H1 (cell line): Measurements from ENCODE around the gene FAM241B. TPM values are rescaled to one million over a fixed set of nuclear protein-coding genes. Genes with fewer than 3 reads are reported as not detected.

Source experiments
- ATF3 ChIP-seq: IDR thresholded peaks from 2 replicates; pipeline ENCODE4 v1.6.1; 2011; ENCODE audit warnings: low read depth, mild to moderate bottlenecking, low read length; ENCODE audit not compliant: insufficient read depth
- BACH1 ChIP-seq: IDR thresholded peaks from 2 replicates; pipeline ENCODE4 v1.6.1; 2012; ENCODE audit warnings: low read length, improper control_type of control experiment
- NANOG ChIP-seq: IDR thresholded peaks from 2 replicates; pipeline ENCODE4 v1.6.1; 2011; ENCODE audit warnings: low read length, low read depth, mild to moderate bottlenecking, inconsistent platforms; ENCODE audit not compliant: insufficient read depth, poor library complexity, severe bottlenecking
- RNF2 ChIP-seq: fragments of 200-900, 300-1000 bp; sonication (generic); IDR thresholded peaks from 2 replicates; pipeline ENCODE4 v1.7.1; 2016; ENCODE audit warnings: borderline replicate concordance, low read depth, mild to moderate bottlenecking, antibody characterized with exemption, low read length; ENCODE audit not compliant: poor library complexity, severe bottlenecking; ENCODE audit errors: missing control alignments
- SRF ChIP-seq: IDR thresholded peaks from 2 replicates; pipeline ENCODE4 v1.6.1; 2011; ENCODE audit warnings: mild to moderate bottlenecking, low read depth, low read length, moderate library complexity
- ZNF274 ChIP-seq: IDR thresholded peaks from 2 replicates; pipeline ENCODE4 v1.7.0; 2012; ENCODE audit warnings: low read length, borderline replicate concordance; ENCODE audit errors: extremely low read depth
- polyA plus RNA-seq, 7 experiments: library from polyadenylated mRNA; depleted of rRNA in 3 of 7; stranded (reverse) in 5 of 7; unstranded in 2 of 7; fragments of >200 nt in 5 of 7; fragments of 200-250 nt in 2 of 7; gene quantifications; 1 replicate in 5 of 7; 2 replicates in 1 of 7; 4 replicates in 1 of 7; pipeline versions ENCODE4 v1.2.1 to v1.2.3, GENCODE V29; 2011 to 2013; ENCODE audit warnings: missing spikeins in 2 of 7, mixed read lengths in 2 of 7
- total RNA-seq: library from RNA; stranded (reverse); fragmentation: NEBNext Ultra II Directional; extraction: Animal tissue kit (Norgen Biotek cat#: 25700); gene quantifications from 2 replicates; pipeline ENCODE4 v1.2.1, GENCODE V29; 2021
- TF ChIP-seq, protein P1 (sequence below): fragments of 300-600 bp; sonication (generic); IDR thresholded peaks from 2 replicates; pipeline ENCODE4 v1.7.1; 2012; ENCODE audit warnings: low read length, moderate library complexity, mild to moderate bottlenecking, inconsistent platforms; ENCODE audit not compliant: insufficient replicate concordance
- TF ChIP-seq, protein P2 (sequence below): IDR thresholded peaks from 2 replicates; pipeline ENCODE4 v1.6.1; 2012; ENCODE audit warnings: low read length, inconsistent platforms

FAM241B gene
- total and polyA plus RNA-seq, 2 of the 8 experiments (the other 6 are each of a cell fraction or from before 2014, with no cell fraction given) = 19.3 to 30.1 TPM

DNA sequence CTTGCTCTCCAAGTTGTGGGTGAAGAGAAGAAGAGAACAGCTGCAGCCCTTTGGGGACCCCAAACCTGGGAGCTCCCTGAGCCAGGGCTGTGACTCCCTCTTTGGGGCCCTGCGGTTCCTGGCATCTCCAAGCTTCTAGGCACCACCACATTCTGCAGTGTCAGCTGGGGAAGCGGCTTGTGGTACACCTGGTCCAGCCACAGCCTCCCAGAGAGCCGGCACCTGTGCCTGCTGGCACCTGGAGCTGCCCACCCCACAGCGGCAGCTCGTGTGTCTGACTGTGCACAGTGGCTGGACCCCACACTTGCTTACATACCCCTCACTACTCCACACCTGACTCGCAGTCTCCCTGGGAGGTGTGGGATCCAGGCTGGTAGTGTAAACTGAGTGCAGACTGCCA lies 23.5 kb downstream of the FAM241B start (continued):
- TF ChIP-seq, protein P1, sequence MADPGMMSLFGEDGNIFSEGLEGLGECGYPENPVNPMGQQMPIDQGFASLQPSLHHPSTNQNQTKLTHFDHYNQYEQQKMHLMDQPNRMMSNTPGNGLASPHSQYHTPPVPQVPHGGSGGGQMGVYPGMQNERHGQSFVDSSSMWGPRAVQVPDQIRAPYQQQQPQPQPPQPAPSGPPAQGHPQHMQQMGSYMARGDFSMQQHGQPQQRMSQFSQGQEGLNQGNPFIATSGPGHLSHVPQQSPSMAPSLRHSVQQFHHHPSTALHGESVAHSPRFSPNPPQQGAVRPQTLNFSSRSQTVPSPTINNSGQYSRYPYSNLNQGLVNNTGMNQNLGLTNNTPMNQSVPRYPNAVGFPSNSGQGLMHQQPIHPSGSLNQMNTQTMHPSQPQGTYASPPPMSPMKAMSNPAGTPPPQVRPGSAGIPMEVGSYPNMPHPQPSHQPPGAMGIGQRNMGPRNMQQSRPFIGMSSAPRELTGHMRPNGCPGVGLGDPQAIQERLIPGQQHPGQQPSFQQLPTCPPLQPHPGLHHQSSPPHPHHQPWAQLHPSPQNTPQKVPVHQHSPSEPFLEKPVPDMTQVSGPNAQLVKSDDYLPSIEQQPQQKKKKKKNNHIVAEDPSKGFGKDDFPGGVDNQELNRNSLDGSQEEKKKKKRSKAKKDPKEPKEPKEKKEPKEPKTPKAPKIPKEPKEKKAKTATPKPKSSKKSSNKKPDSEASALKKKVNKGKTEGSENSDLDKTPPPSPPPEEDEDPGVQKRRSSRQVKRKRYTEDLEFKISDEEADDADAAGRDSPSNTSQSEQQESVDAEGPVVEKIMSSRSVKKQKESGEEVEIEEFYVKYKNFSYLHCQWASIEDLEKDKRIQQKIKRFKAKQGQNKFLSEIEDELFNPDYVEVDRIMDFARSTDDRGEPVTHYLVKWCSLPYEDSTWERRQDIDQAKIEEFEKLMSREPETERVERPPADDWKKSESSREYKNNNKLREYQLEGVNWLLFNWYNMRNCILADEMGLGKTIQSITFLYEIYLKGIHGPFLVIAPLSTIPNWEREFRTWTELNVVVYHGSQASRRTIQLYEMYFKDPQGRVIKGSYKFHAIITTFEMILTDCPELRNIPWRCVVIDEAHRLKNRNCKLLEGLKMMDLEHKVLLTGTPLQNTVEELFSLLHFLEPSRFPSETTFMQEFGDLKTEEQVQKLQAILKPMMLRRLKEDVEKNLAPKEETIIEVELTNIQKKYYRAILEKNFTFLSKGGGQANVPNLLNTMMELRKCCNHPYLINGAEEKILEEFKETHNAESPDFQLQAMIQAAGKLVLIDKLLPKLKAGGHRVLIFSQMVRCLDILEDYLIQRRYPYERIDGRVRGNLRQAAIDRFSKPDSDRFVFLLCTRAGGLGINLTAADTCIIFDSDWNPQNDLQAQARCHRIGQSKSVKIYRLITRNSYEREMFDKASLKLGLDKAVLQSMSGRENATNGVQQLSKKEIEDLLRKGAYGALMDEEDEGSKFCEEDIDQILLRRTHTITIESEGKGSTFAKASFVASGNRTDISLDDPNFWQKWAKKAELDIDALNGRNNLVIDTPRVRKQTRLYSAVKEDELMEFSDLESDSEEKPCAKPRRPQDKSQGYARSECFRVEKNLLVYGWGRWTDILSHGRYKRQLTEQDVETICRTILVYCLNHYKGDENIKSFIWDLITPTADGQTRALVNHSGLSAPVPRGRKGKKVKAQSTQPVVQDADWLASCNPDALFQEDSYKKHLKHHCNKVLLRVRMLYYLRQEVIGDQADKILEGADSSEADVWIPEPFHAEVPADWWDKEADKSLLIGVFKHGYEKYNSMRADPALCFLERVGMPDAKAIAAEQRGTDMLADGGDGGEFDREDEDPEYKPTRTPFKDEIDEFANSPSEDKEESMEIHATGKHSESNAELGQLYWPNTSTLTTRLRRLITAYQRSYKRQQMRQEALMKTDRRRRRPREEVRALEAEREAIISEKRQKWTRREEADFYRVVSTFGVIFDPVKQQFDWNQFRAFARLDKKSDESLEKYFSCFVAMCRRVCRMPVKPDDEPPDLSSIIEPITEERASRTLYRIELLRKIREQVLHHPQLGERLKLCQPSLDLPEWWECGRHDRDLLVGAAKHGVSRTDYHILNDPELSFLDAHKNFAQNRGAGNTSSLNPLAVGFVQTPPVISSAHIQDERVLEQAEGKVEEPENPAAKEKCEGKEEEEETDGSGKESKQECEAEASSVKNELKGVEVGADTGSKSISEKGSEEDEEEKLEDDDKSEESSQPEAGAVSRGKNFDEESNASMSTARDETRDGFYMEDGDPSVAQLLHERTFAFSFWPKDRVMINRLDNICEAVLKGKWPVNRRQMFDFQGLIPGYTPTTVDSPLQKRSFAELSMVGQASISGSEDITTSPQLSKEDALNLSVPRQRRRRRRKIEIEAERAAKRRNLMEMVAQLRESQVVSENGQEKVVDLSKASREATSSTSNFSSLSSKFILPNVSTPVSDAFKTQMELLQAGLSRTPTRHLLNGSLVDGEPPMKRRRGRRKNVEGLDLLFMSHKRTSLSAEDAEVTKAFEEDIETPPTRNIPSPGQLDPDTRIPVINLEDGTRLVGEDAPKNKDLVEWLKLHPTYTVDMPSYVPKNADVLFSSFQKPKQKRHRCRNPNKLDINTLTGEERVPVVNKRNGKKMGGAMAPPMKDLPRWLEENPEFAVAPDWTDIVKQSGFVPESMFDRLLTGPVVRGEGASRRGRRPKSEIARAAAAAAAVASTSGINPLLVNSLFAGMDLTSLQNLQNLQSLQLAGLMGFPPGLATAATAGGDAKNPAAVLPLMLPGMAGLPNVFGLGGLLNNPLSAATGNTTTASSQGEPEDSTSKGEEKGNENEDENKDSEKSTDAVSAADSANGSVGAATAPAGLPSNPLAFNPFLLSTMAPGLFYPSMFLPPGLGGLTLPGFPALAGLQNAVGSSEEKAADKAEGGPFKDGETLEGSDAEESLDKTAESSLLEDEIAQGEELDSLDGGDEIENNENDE = no peak
- TF ChIP-seq NANOG (no peak), ATF3 (no peak), SRF (no peak), RNF2 (no peak), BACH1 (no peak), ZNF274 (no peak)
- TF ChIP-seq, protein P2, sequence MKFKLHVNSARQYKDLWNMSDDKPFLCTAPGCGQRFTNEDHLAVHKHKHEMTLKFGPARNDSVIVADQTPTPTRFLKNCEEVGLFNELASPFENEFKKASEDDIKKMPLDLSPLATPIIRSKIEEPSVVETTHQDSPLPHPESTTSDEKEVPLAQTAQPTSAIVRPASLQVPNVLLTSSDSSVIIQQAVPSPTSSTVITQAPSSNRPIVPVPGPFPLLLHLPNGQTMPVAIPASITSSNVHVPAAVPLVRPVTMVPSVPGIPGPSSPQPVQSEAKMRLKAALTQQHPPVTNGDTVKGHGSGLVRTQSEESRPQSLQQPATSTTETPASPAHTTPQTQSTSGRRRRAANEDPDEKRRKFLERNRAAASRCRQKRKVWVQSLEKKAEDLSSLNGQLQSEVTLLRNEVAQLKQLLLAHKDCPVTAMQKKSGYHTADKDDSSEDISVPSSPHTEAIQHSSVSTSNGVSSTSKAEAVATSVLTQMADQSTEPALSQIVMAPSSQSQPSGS = no peak
